Measurements from ENCODE around the gene OR5D14. TPM values are rescaled to one million over a fixed set of nuclear protein-coding genes. Genes with fewer than 3 reads are reported as not detected.

The OR5D14 gene
- total RNA-seq (2014; rRNA removed; shearing (Covaris generic)), result not detected in 2 replicates

DNA sequence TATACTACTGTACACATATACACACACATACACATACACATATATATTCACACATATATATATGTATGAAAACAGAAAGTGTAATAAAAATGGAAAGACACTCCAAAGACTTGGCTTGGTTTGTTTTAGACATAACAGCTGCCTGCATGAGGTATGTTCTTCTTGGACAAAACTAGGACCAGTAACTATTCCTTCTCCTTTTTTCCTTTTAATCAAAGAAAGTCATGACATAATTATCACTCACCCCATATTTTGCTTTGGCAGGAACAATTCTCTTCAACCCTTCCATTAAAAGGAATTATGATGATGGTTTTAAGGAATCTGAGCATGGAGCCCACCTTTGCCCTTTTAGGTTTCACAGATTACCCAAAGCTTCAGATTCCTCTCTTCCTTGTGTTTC, at the start of gene OR5D14:
Gene OR5D14 (plus strand): TSS at position 301 of the 400 bp plus-strand sequence. CDS start 0 bp downstream, at position 301.
- DNase-seq (ENCODE audit: low read depth), result no peak

DNA sequence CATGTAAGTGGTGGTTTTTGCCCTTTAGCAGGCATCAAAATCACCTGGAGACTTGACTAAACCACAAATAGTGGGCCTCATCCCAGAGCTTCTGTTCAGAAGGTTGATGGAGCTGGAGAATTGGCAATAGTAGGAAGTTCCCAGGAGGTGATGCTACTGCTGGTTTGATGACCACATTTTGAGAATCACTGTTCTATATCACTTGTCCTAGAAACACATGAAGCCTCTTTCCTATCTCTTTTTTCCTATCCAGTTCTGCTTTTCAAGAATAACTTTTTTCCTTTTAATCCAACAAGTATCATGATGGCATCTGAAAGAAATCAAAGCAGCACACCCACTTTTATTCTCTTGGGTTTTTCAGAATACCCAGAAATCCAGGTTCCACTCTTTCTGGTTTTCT, 22.2 kb upstream of the OR5D14 start, which contains the start of gene OR5D13:
Gene OR5D13 (plus strand): TSS at position 301 of the 400 bp plus-strand sequence. CDS start 0 bp downstream, at position 301.
- DNase-seq (ENCODE audit: low read depth), result no peak

DNA sequence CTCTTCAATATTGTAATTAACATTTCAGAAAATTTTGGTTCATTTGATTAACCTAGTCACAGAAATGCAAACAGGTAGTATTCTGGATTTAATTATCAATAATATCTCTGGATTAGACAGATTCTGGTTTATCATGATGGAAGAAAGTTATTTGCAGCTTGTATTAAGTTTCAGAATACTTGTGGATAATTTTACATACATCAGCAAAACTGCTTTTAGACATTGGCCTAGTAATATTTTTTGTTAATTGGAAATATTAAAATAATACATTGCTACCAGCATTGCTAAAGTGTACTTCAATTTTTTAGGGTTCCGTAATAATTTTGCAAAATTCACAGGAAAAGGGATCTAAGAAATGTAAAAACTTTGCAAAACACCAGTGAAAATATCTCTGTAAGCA, 3.8 kb upstream of the OR5D14 start:
- DNase-seq (ENCODE audit: low read depth), result no peak

DNA sequence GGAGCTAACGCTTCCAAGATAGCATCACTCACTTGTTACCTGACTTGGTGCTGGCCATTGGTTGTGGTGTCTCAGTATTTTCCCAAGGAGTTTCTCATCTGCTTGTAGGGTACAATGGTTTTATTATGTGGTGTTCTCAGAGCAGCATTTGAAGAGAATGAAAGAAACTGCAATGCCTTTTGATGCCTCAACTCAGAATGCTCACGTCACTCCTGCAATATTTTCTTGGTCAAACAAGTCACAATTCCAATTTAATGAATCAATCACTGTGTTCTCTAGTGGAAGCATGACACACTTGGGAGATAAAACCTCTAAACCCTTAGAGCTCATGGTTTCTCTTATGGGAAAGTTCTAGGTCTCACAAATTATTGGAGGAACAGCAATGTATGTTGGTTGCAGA, 2.0 kb upstream of the OR5D14 start:
- no peak for DNase-seq (ENCODE audit: low read depth)

DNA sequence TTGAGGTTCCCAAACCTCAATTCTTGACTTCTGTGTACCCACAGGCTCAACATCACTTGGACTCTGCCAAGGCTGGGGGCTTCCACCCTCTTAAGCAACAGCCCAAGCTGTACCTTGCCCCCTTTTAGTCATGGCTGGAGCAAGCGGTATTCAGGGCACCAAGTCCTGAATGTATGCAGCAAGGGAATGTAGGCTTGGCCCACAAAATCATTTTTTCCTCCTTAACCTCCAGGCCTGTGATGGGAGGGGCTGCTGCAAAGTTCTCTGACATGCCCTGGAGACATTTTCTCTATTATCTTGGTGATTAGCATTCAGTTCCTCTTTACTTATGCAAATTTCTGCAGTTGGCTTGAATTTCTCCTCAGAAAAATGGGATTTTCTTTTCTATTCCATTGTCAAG, 10.9 kb downstream of the OR5D14 start:
- no peak for DNase-seq (ENCODE audit: low read depth)

DNA sequence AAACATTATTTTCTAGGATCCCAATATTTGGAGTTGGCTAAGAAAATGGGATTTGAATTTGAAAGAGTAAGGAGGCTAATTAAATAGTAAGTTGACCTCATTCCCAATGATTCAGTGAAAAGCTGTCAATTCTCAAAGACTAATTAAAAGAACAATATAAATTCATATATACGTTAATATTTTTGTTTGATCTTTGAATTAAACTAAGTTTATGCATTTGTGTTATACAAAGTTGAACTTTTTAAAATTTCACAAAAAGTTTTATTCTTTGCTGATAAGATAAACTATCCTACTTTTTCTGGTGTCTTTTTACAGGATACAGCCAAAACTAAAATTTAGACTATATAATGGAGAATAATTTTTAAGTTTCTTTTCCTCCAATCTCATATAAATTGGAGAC, 15.7 kb downstream of the OR5D14 start, which contains the start of gene OR5L1:
Gene OR5L1 (plus strand): TSS at position 301 of the 400 bp plus-strand sequence. CDS start 100 bp downstream, outside the sequence.
- no peak for DNase-seq (ENCODE audit: low read depth)

DNA sequence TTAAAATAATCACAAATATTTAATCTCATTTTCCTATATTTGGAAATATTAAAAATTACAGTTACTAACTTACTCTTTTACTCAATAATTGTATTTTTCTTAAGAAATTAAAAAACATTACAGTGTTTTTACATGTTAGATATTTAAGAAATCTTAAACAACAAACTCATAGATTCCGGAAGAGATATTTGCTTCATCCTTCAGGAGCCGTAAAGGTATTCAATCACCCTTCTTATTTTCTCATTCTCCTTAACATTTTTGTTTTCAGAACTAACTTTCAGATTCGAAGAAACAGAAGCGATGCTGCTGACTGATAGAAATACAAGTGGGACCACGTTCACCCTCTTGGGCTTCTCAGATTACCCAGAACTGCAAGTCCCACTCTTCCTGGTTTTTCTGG, 24.0 kb downstream of the OR5D14 start, which contains the start of gene OR5D18:
Gene OR5D18 (plus strand): TSS at position 301 of the 400 bp plus-strand sequence. CDS start 0 bp downstream, at position 301.
- no peak for DNase-seq (ENCODE audit: low read depth)

DNA sequence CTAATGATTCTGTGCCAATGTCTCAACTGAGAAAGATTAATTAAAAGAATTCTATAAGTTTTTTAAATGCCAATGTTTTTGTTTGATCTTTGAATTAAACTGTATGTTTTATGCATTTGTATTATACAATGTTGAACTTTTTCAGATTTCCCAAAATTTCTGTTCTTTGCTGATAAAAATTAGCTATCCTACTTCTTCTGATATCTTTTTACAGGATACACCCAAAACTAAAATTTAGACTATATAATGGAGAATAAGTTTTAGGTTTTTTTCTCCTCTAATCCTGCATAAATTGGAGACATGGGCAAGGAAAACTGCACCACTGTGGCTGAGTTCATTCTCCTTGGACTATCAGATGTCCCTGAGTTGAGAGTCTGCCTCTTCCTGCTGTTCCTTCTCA, 31.6 kb downstream of the OR5D14 start, which contains the start of gene OR5L2:
Gene OR5L2 (plus strand): TSS at position 301 of the 400 bp plus-strand sequence. CDS start 0 bp downstream, at position 301.
- no peak for DNase-seq (ENCODE audit: low read depth)

DNA sequence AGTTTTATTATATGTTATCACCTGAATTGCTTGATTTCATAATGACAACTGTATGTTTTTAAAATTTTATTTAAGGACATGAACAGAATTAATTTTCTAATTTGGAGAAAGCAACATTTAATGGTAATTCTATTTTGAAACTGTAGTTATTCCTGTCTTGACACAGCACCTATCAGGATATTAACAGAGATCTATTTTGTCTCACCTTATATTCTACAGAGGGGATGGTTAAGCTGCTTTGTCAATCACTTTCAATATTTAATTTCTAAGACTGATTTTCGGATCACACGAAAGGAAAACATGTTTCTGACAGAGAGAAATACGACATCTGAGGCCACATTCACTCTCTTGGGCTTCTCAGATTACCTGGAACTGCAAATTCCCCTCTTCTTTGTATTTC, 43.1 kb downstream of the OR5D14 start, which contains the start of gene OR5D16:
Gene OR5D16 (plus strand): TSS at position 301 of the 400 bp plus-strand sequence. CDS start 0 bp downstream, at position 301.
- DNase-seq (ENCODE audit: low read depth), result no peak

Other genes starting within 250 kb of the OR5D14 start
- not detected in 2 replicates for gene OR4C15, start 241.1 kb upstream of the OR5D14 start, total RNA-seq (2014; rRNA removed; shearing (Covaris generic))
- not detected in 2 replicates for gene OR4C16, start 223.4 kb upstream of the OR5D14 start, total RNA-seq (2014; rRNA removed; shearing (Covaris generic))
- gene OR4C11, start 187.9 kb upstream of the OR5D14 start, total RNA-seq (2014; rRNA removed; shearing (Covaris generic)), result not detected in 2 replicates
- gene OR4P4, start 160.4 kb upstream of the OR5D14 start, total RNA-seq (2014; rRNA removed; shearing (Covaris generic)), result not detected in 2 replicates
- not detected in 2 replicates for gene OR4S2, start 147.2 kb upstream of the OR5D14 start, total RNA-seq (2014; rRNA removed; shearing (Covaris generic))
- not detected in 2 replicates for gene OR4C6, start 133.4 kb upstream of the OR5D14 start, total RNA-seq (2014; rRNA removed; shearing (Covaris generic))
- gene OR5D13, start 22.1 kb upstream of the OR5D14 start, total RNA-seq (2014; rRNA removed; shearing (Covaris generic)), result not detected in 2 replicates
- not detected in 2 replicates for gene OR5L1, start 15.8 kb downstream of the OR5D14 start, total RNA-seq (2014; rRNA removed; shearing (Covaris generic))
- not detected in 2 replicates for gene OR5D18, start 24.1 kb downstream of the OR5D14 start, total RNA-seq (2014; rRNA removed; shearing (Covaris generic))
- not detected in 2 replicates for gene OR5L2, start 31.7 kb downstream of the OR5D14 start, total RNA-seq (2014; rRNA removed; shearing (Covaris generic))
- gene OR5D16, start 43.2 kb downstream of the OR5D14 start, total RNA-seq (2014; rRNA removed; shearing (Covaris generic)), result not detected in 2 replicates
- gene TRIM51, start 87.7 kb downstream of the OR5D14 start, total RNA-seq (2014; rRNA removed; shearing (Covaris generic)), result not detected in 2 replicates
- gene OR5W2, start 119.0 kb downstream of the OR5D14 start, total RNA-seq (2014; rRNA removed; shearing (Covaris generic)), result not detected in 2 replicates
- not detected in 2 replicates for gene OR5I1, start 140.8 kb downstream of the OR5D14 start, total RNA-seq (2014; rRNA removed; shearing (Covaris generic))
- not detected in 2 replicates for gene OR10AG1, start 174.4 kb downstream of the OR5D14 start, total RNA-seq (2014; rRNA removed; shearing (Covaris generic))
- not detected in 2 replicates for gene OR5F1, start 199.1 kb downstream of the OR5D14 start, total RNA-seq (2014; rRNA removed; shearing (Covaris generic))
- not detected in 2 replicates for gene OR5AS1, start 232.1 kb downstream of the OR5D14 start, total RNA-seq (2014; rRNA removed; shearing (Covaris generic))

Measured in RPMI7951 (cell line).